ENCODE data around the gene TEX9. TPM values are rescaled to one million over a fixed set of nuclear protein-coding genes. Genes with fewer than 3 reads are reported as not detected.
"Not testable (repeated sequence)": the region's sequence is repeated elsewhere in the genome, so short reads cannot be mapped to it uniquely, and the experiment has no call there.

The TEX9 gene
- total RNA-seq, 4 donors from 2014 or later, result 3.1 to 5.4 (median 3.9) TPM

DNA sequence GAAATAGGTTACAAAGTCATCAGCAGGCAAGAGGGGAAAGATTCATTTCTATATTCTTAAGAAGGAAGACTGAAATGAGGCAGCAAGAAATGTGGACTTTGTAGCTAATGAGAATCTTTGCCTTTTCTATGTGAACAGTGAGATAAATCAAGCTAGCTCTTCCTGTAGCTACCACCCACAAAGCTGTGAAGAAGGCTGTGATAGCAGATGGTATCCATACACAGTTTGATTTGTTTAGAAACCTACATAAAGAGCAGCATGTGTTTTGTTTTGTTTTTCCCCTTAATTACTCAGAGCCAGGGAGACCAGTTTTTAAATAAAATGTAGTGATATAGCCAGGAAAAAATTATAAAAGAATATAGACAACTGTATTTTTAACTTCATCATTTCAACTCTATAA lies 45.5 kb downstream of the TEX9 start:
- Histone ChIP-seq H3K27ac (replicated peaks in 1 of 4) (no peak overlapping the region), H3K27me3 (no peaks in the 10 kb centered on the region), H3K4me1 (no peaks in the 10 kb centered on the region), H3K4me3 (no peak overlapping the region), H3K36me3 (no peaks in the 10 kb centered on the region), H3K9me3 (no peaks in the 10 kb centered on the region)
- TF ChIP-seq POLR2AphosphoS5 (IDR thresholded peaks at IDR 0.05) (no peak), EP300 (IDR thresholded peaks at IDR 0.05) (no peak), POLR2A (IDR thresholded peaks at IDR 0.05; ENCODE audit: low read depth) (no peak)
- TF ChIP-seq, protein P1, sequence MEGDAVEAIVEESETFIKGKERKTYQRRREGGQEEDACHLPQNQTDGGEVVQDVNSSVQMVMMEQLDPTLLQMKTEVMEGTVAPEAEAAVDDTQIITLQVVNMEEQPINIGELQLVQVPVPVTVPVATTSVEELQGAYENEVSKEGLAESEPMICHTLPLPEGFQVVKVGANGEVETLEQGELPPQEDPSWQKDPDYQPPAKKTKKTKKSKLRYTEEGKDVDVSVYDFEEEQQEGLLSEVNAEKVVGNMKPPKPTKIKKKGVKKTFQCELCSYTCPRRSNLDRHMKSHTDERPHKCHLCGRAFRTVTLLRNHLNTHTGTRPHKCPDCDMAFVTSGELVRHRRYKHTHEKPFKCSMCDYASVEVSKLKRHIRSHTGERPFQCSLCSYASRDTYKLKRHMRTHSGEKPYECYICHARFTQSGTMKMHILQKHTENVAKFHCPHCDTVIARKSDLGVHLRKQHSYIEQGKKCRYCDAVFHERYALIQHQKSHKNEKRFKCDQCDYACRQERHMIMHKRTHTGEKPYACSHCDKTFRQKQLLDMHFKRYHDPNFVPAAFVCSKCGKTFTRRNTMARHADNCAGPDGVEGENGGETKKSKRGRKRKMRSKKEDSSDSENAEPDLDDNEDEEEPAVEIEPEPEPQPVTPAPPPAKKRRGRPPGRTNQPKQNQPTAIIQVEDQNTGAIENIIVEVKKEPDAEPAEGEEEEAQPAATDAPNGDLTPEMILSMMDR (IDR thresholded peaks at IDR 0.05), result no peak
- intact Hi-C loops (cut with DNase I), result no loop called here
- no peak for DNase-seq (ENCODE audit: extremely low spot score)

DNA sequence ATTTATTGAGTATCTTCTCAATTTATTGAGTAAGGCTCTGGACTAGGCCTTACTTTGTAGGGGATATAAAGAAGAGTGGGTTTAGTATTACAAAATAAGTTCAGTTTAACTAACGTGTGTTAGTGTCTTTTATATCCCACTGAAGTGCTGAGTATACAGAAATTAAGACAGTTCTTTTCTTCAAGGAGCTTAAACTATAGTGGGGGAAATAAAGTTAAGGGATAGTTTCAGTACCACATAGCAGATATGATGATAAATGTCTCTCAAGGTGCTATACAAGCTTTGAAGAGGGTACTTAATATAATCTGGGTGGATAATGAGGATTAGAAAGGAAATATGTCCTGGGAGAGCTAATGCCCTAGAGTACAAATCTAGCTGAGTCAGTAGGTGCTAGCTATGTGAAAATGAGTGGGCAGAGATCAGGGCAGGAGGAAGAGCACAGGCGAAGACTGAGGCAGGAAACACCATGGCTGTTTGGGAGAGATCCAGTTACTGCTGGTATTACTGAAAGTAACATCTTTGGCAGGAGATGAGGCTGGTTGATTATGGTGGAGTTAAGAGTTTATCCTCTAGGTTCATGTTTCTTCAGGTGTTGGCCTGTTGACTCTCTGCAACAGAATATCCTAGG lies 46.0 kb downstream of the TEX9 start:
- H3K9me3 ChIP-seq, result no peaks in the 10 kb centered on the region
- H3K27me3 ChIP-seq, result no peaks in the 10 kb centered on the region
- H3K4me1 ChIP-seq, result no peaks in the 10 kb centered on the region
- DNase-seq (ENCODE audit: extremely low spot score), result no peak
- intact Hi-C loops (cut with DNase I), result no loop called here
- WGBS, result 84% methylated on average over 2 of the region's 2 CpGs
- H3K4me3 ChIP-seq, result no peak overlapping the region
- H3K27ac ChIP-seq (replicated peaks in 1 of 4), result no peak overlapping the region
- no peak for TF ChIP-seq POLR2A (IDR thresholded peaks at IDR 0.05; ENCODE audit: low read depth)
- TF ChIP-seq, protein P1 (IDR thresholded peaks at IDR 0.05), result no peak
- TF ChIP-seq EP300 (IDR thresholded peaks at IDR 0.05), result no peak
- no peak for TF ChIP-seq POLR2AphosphoS5 (IDR thresholded peaks at IDR 0.05)
- H3K36me3 ChIP-seq, result no peaks in the 10 kb centered on the region

DNA sequence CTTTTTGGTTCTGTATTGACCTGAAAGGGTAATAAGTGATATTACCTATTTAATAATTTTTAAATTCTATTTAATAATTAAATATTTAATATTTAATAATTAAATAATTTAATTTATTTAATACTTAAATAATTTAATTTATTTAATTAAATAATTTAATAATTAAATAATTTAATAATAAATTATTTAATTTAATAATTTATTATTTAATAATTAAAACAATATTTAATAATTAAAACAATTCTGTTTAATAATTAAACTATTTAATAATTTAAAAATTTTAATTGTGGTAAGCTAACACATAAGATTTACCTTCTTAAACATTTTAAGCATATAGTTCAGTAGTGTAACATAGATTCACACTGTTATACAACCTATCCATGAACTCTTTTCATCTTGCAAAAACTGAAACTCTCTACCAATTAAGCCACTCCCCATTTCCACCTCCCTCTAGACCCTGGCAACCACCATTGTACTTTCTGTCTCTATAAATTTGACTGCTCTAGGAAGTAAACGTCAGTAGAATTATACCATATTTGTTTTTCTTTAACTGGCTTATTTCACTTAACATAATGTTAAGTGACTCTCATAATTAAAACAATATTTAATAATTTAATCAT lies 48.0 kb downstream of the TEX9 start:
- H3K4me3 ChIP-seq; H3K27me3 ChIP-seq; intact Hi-C loops (cut with DNase I); H3K4me1 ChIP-seq; H3K9me3 ChIP-seq; DNase-seq (ENCODE audit: extremely low spot score); H3K36me3 ChIP-seq; H3K27ac ChIP-seq (replicated peaks in 1 of 4): not testable (repeated sequence)
- 92% methylated on average over 1 of the region's 1 CpG for WGBS

- H3K9me3 ChIP-seq, result no peaks in the 10 kb centered on the region
- H3K4me1 ChIP-seq, result no peaks in the 10 kb centered on the region
- TF ChIP-seq POLR2A (IDR thresholded peaks at IDR 0.05; ENCODE audit: low read depth) (no peak), EP300 (IDR thresholded peaks at IDR 0.05) (no peak), POLR2AphosphoS5 (IDR thresholded peaks at IDR 0.05) (no peak)
- TF ChIP-seq, protein P1 (IDR thresholded peaks at IDR 0.05), result no peak
- no peak for DNase-seq (ENCODE audit: extremely low spot score)
- no peak overlapping the region for H3K4me3 ChIP-seq
- H3K27ac ChIP-seq (replicated peaks in 1 of 4), result no peak overlapping the region
- intact Hi-C loops (cut with DNase I), result loop anchor here (10.0 kb wide), 1 partner anchor 180 kb away; the partner anchor contains the start of gene RFX7
- H3K27me3 ChIP-seq, result no peaks in the 10 kb centered on the region
- peaks cover 0 to 4% (median 2%) of the 10 kb centered on the region in 4 donors for H3K36me3 ChIP-seq
Observed at GRCh38 chr15:56425276-56425675, 60.0 kb downstream of the TEX9 start.

DNA sequence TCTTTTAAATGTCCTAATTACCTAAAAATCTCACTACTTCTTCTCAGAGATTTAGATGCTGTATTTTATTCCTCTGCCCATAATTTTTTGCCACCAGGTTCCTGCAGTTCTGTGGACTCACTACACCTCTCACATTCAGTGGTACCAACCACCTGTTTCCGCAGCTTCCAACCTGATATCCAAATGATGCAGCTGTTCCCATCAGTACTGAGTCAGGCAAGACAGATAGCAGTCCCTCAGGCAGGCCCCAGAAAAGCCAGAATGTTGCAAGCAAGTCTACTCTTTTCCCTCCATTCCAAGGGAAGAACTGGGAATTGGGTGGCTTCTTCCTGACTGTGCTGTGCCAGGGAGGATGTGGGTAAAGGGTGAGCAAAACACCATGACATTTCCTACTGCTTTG lies 60.8 kb downstream of the TEX9 start:
- no peak for DNase-seq (ENCODE audit: extremely low spot score)
- Histone ChIP-seq H3K9me3 (no peaks in the 10 kb centered on the region), H3K4me3 (no peak overlapping the region), H3K4me1 (no peaks in the 10 kb centered on the region), H3K27ac (replicated peaks in 1 of 4) (no peak overlapping the region), H3K27me3 (no peaks in the 10 kb centered on the region), H3K36me3 (peaks cover 0 to 4% (median 2%) of the 10 kb centered on the region in 4 donors)
- TF ChIP-seq, protein P1 (IDR thresholded peaks at IDR 0.05), result no peak
- TF ChIP-seq EP300 (IDR thresholded peaks at IDR 0.05), result no peak
- no peak for TF ChIP-seq POLR2A (IDR thresholded peaks at IDR 0.05; ENCODE audit: low read depth)
- no peak for TF ChIP-seq POLR2AphosphoS5 (IDR thresholded peaks at IDR 0.05)
- 100% methylated on average over 1 of the region's 1 CpG for WGBS
- intact Hi-C loops (cut with DNase I), result loop anchor here (10.0 kb wide), 1 partner anchor 181 kb away; the partner anchor contains the start of gene RFX7

Measured in esophagus muscularis mucosa (tissue), 4 donors.